Superior temporal gyrus (tissue), 1 donor: ENCODE results near the gene ZCCHC14.
A peak's percentile ranks its signal among the peaks of the same experiment; 100 is the strongest.

Experiments
- DNase-seq: peaks from one replicate; pipeline ENCODE4 v3.0.0-alpha.2; 2016; ENCODE audit errors: extremely low spot score

The ZCCHC14 gene

GRCh38 chr16:87432330-87432915, 60.4 kb downstream of the ZCCHC14 start:
- no peak for DNase-seq

GRCh38 chr16:87431926-87432325, 60.9 kb downstream of the ZCCHC14 start:
- DNase-seq = peak; percentile 55

- DNase-seq = no peak
These were observed 66.2 kb downstream of the ZCCHC14 start for GRCh38 chr16:87426423-87427215.

GRCh38 chr16:87425941-87426340, 66.9 kb downstream of the ZCCHC14 start:
- DNase-seq = no peak

GRCh38 chr16:87424266-87424665, 68.6 kb downstream of the ZCCHC14 start:
- DNase-seq = no peak

GRCh38 chr16:87423429-87423828, 69.4 kb downstream of the ZCCHC14 start:
- DNase-seq = no peak

- DNase-seq = no peak
These were observed 70.7 kb downstream of the ZCCHC14 start for GRCh38 chr16:87422106-87422505.

- no peak for DNase-seq
These were observed 71.6 kb downstream of the ZCCHC14 start for GRCh38 chr16:87421003-87421912.

GRCh38 chr16:87420026-87421002, 72.5 kb downstream of the ZCCHC14 start:
- no peak for DNase-seq

- DNase-seq = no peak
These were observed 74.2 kb downstream of the ZCCHC14 start for GRCh38 chr16:87418644-87419043.

GRCh38 chr16:87418216-87418615, 74.6 kb downstream of the ZCCHC14 start:
- DNase-seq = no peak

- no peak for DNase-seq
These were observed 75.3 kb downstream of the ZCCHC14 start for GRCh38 chr16:87417528-87417910.

GRCh38 chr16:87416826-87417527, 75.8 kb downstream of the ZCCHC14 start:
- peak; percentile 74 for DNase-seq

- DNase-seq = no peak
These were observed 77.4 kb downstream of the ZCCHC14 start for GRCh38 chr16:87415441-87415840.

- DNase-seq = no peak
These were observed 78.6 kb downstream of the ZCCHC14 start for GRCh38 chr16:87414251-87414680.

- no peak for DNase-seq
These were observed 79.8 kb downstream of the ZCCHC14 start for GRCh38 chr16:87412996-87413421.

GRCh38 chr16:87412371-87412995, 80.3 kb downstream of the ZCCHC14 start:
- no peak for DNase-seq

- DNase-seq = no peak
These were observed 81.2 kb downstream of the ZCCHC14 start for GRCh38 chr16:87411375-87412271.

- no peak for DNase-seq
These were observed 81.9 kb downstream of the ZCCHC14 start for GRCh38 chr16:87410968-87411367.
